CD14-positive monocyte (primary cell): ENCODE data around the gene INSR. TPM values are rescaled to one million over a fixed set of nuclear protein-coding genes. Genes with fewer than 3 reads are reported as not detected.

Source experiments
- DNase-seq, 3 donors: peaks; one replicate each; pipeline ENCODE4 v3.0.0-alpha.2; 2011 to 2022
- H2AFZ ChIP-seq: 2 replicates; pipeline ENCODE4 v1.6.0; 2012; ENCODE audit warnings: mild to moderate bottlenecking, low read depth, low read length, inconsistent platforms; ENCODE audit not compliant: insufficient read depth, poor library complexity, severe bottlenecking
- H3K27ac ChIP-seq, 2 donors: 1 replicate in 1 of 2; 2 replicates in 1 of 2; pipeline ENCODE4 v1.5.1; 2012 to 2013; ENCODE audit warnings: low read length in 2 of 2, control low read depth in 1 of 2, inconsistent platforms in 1 of 2, low read depth in 1 of 2, mild to moderate bottlenecking in 1 of 2
- H3K27me3 ChIP-seq, 2 donors: one replicate each; pipeline versions ENCODE4 v1.6.0 to v1.6.1; 2011 to 2013; ENCODE audit warnings: low read length in 2 of 2; ENCODE audit not compliant: control insufficient read depth in 2 of 2, insufficient read depth in 2 of 2
- H3K36me3 ChIP-seq, 2 donors: replicated peaks in 1 of 2; 1 replicate in 1 of 2; 2 replicates in 1 of 2; pipeline versions ENCODE4 v1.5.1 to v1.6.1; 2012 to 2013; ENCODE audit warnings: low read length in 2 of 2, control low read depth in 1 of 2, inconsistent platforms in 1 of 2, mild to moderate bottlenecking in 1 of 2; ENCODE audit not compliant: insufficient read depth in 2 of 2, control insufficient read depth in 1 of 2
- H3K4me1 ChIP-seq, 2 donors: 1 replicate in 1 of 2; 2 replicates in 1 of 2; pipeline versions ENCODE4 v1.5.1 to v1.6.1; 2012 to 2013; ENCODE audit warnings: low read length in 2 of 2, control low read depth in 1 of 2, inconsistent platforms in 1 of 2, mild to moderate bottlenecking in 1 of 2, moderate library complexity in 1 of 2; ENCODE audit not compliant: insufficient read depth in 2 of 2, control insufficient read depth in 1 of 2
- H3K4me2 ChIP-seq: replicated peaks from 2 replicates; pipeline ENCODE3; 2012; ENCODE audit warnings: low read length, moderate library complexity, mild to moderate bottlenecking; ENCODE audit not compliant: poor library complexity, severe bottlenecking; ENCODE audit errors: extremely low read depth
- H3K4me3 ChIP-seq, 3 experiments: fragments of 200-600 bp in 1 of 3; sonication (generic) in 1 of 3; replicated peaks in 1 of 3; 1 replicate in 2 of 3; 2 replicates in 1 of 3; pipeline ENCODE4 v1.5.1; 2011 to 2013; ENCODE audit warnings: low read length in 3 of 3, mild to moderate bottlenecking in 3 of 3, control low read depth in 2 of 3, low read depth in 2 of 3, inconsistent platforms in 1 of 3, moderate library complexity in 1 of 3
- H3K79me2 ChIP-seq: 2 replicates; pipeline ENCODE4 v1.6.0; 2012; ENCODE audit warnings: mild to moderate bottlenecking, control low read depth, inconsistent platforms, low read length, moderate library complexity; ENCODE audit not compliant: insufficient read depth
- H3K9ac ChIP-seq: 2 replicates; pipeline ENCODE4 v1.6.0; 2017; ENCODE audit warnings: low read length, mild to moderate bottlenecking; ENCODE audit not compliant: insufficient read depth, poor library complexity, severe bottlenecking
- H3K9me3 ChIP-seq, 2 donors: replicated peaks in 1 of 2; 1 replicate in 1 of 2; 2 replicates in 1 of 2; pipeline versions ENCODE4 v1.5.1 to v1.6.1; 2012 to 2013; ENCODE audit warnings: low read length in 2 of 2, control low read depth in 1 of 2; ENCODE audit not compliant: control insufficient read depth in 1 of 2, insufficient read depth in 1 of 2
- H4K20me1 ChIP-seq: 2 replicates; pipeline ENCODE4 v1.6.0; 2012; ENCODE audit warnings: mild to moderate bottlenecking, low read length, control low read depth, moderate library complexity; ENCODE audit not compliant: insufficient read depth
- H3K27ac Mint-ChIP-seq, 7 donors: one replicate each; pipeline ENCODE4 v1.8.0; 2020; ENCODE audit warnings: mild to moderate bottlenecking in 7 of 7, mixed read lengths in 7 of 7, moderate library complexity in 6 of 7, inconsistent platforms in 2 of 7
- H3K27me3 Mint-ChIP-seq, 3 donors: one replicate each; pipeline ENCODE4 v1.8.0; 2021 to 2022; ENCODE audit warnings: low read depth in 3 of 3, mild to moderate bottlenecking in 3 of 3, mixed read lengths in 3 of 3, moderate library complexity in 3 of 3, inconsistent platforms in 1 of 3
- H3K36me3 Mint-ChIP-seq, 2 donors: one replicate each; pipeline ENCODE4 v1.8.0; 2020; ENCODE audit warnings: mixed read lengths in 2 of 2, inconsistent platforms in 1 of 2, mild to moderate bottlenecking in 1 of 2
- H3K4me1 Mint-ChIP-seq: one replicate; pipeline ENCODE4 v1.8.0; 2020; ENCODE audit warnings: mild to moderate bottlenecking, mixed read lengths
- H3K4me3 Mint-ChIP-seq, 2 donors: one replicate each; pipeline ENCODE4 v1.8.0; 2020; ENCODE audit warnings: mild to moderate bottlenecking in 2 of 2, mixed read lengths in 2 of 2, moderate library complexity in 1 of 2
- H3K9me3 Mint-ChIP-seq, 7 donors: one replicate each; pipeline ENCODE4 v1.8.0; 2020 to 2022; ENCODE audit warnings: mixed read lengths in 7 of 7, mild to moderate bottlenecking in 6 of 7, moderate library complexity in 6 of 7, inconsistent platforms in 2 of 7
- WGBS: methylation state at CpG from one replicate; pipeline ENCODE4 v1.1.5; 2013; ENCODE audit warnings: missing lambda C conversion rate; ENCODE audit not compliant: insufficient coverage; 5-methylcytosine and 5-hydroxymethylcytosine counted together
- intact Hi-C, 2 donors: fragments of 100-400 bp; cut with micrococcal nuclease; formaldehyde crosslinking; loops; one replicate each; pipeline versions ENCODE4 v1.15.0 to v1.15.1; 2023
- polyA plus RNA-seq, 3 donors: library from polyadenylated mRNA; depleted of rRNA in 1 of 3; unstranded in 2 of 3; stranded (reverse) in 1 of 3; fragments of 300-500 nt in 2 of 3; fragments of >200 nt in 1 of 3; fragmentation: Illumina TruSeq in 2 of 3; gene quantifications; 1 replicate in 2 of 3; 2 replicates in 1 of 3; pipeline ENCODE4 v1.2.3, GENCODE V29; 2012 to 2021
- TF ChIP-seq, protein P1 (sequence below): fragments of 200-600 bp; IDR thresholded peaks from one replicate; pipeline ENCODE4 v1.8.0; 2022; ENCODE audit warnings: antibody characterized with exemption, mild to moderate bottlenecking

The INSR gene
- polyA plus RNA-seq, 3 donors: 2.9 to 12.4 (median 3.4) TPM

DNA sequence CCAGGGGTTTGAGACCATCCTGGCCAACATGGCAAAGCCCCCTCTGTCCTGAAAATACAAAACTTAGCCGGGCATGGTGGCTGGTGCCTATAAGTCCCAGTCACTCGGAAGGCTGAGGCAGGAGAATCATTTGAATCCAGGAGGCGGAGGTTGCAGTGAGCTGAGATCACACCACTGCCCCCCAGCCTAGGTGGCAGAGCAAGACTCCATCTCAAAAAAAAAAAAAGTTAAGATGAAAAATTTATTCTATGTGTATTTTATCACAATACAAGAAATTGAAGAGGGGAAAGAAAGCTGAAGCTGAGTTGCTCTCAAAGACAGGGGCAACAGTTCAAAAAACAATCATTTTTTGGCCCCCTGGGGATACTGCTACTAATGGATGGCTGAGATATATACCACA, 31.1 kb downstream of the INSR start:
- H3K4me1 ChIP-seq: peaks cover 16 to 35% of the 10 kb centered on the region in 2 donors
- Mint-ChIP-seq H3K9me3 (peaks cover 0 to 5% (median 0%) of the 10 kb centered on the region in 7 donors), H3K27me3 (peaks cover 0 to 2% (median 1%) of the 10 kb centered on the region in 3 donors), H3K36me3 (peaks cover 21 to 55% of the 10 kb centered on the region in 2 donors), H3K4me1 (peaks cover 36% of the 10 kb centered on the region), H3K4me3 (no peak overlapping the region), H3K27ac (no peak overlapping the region)
- H3K9ac ChIP-seq: no peak overlapping the region
- no peak overlapping the region for H3K4me3 ChIP-seq
- H3K9me3 ChIP-seq: no peaks in the 10 kb centered on the region
- 100% methylated on average over 1 of the region's 3 CpGs for WGBS
- H3K27me3 ChIP-seq: no peaks in the 10 kb centered on the region
- no peak overlapping the region for H3K27ac ChIP-seq
- H2AFZ ChIP-seq: no peak overlapping the region
- peaks cover 18% of the 10 kb centered on the region for H4K20me1 ChIP-seq
- TF ChIP-seq, protein P1, sequence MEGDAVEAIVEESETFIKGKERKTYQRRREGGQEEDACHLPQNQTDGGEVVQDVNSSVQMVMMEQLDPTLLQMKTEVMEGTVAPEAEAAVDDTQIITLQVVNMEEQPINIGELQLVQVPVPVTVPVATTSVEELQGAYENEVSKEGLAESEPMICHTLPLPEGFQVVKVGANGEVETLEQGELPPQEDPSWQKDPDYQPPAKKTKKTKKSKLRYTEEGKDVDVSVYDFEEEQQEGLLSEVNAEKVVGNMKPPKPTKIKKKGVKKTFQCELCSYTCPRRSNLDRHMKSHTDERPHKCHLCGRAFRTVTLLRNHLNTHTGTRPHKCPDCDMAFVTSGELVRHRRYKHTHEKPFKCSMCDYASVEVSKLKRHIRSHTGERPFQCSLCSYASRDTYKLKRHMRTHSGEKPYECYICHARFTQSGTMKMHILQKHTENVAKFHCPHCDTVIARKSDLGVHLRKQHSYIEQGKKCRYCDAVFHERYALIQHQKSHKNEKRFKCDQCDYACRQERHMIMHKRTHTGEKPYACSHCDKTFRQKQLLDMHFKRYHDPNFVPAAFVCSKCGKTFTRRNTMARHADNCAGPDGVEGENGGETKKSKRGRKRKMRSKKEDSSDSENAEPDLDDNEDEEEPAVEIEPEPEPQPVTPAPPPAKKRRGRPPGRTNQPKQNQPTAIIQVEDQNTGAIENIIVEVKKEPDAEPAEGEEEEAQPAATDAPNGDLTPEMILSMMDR: no peak
- H3K4me2 ChIP-seq: no peak overlapping the region
- no peak for DNase-seq
- intact Hi-C loops: no loop called here
- peaks cover 6 to 24% of the 10 kb centered on the region in 2 donors for H3K36me3 ChIP-seq
- H3K79me2 ChIP-seq: peaks cover 89% of the 10 kb centered on the region

DNA sequence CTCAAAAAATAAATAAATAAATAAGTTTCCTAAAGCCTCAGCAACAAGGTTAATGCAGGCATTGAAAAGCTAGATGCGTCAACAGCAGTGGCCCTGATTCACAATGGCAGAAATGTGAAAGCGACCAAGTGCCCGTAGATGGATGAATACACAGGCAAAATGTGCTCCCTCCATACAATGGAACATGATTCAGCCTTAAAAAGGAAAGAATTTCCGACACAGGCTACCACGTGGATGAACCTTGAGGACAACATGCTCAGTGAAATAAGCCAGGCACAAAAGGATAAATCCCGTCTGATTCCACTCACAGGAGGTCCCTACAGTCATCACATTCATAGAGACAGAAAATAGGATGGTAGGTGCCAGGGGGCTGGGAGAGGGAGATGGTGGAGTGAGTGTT, 31.7 kb downstream of the INSR start:
- 100% methylated on average over 4 of the region's 6 CpGs for WGBS
- no peak overlapping the region for H3K27ac Mint-ChIP-seq
- intact Hi-C loops: no loop called here

More for the DNA sequence above, 31.7 kb downstream of the INSR start:
- H3K36me3 Mint-ChIP-seq: peaks cover 19 to 51% of the 10 kb centered on the region in 2 donors
- no peak for DNase-seq
- Histone ChIP-seq H3K79me2 (peaks cover 89% of the 10 kb centered on the region), H3K4me1 (peaks cover 15 to 35% of the 10 kb centered on the region in 2 donors), H4K20me1 (peaks cover 18% of the 10 kb centered on the region), H3K27ac (no peak overlapping the region), H3K9ac (no peak overlapping the region), H3K36me3 (peaks cover 5 to 22% of the 10 kb centered on the region in 2 donors), H3K4me2 (no peak overlapping the region), H3K9me3 (no peaks in the 10 kb centered on the region), H3K4me3 (no peak overlapping the region), H2AFZ (no peak overlapping the region), H3K27me3 (no peaks in the 10 kb centered on the region)
- H3K4me1 Mint-ChIP-seq: peaks cover 34% of the 10 kb centered on the region
- TF ChIP-seq, protein P1: no peak
- H3K9me3 Mint-ChIP-seq: peaks cover 0 to 7% (median 0%) of the 10 kb centered on the region in 7 donors
- no peak overlapping the region for H3K4me3 Mint-ChIP-seq
- H3K27me3 Mint-ChIP-seq: peaks cover 0 to 2% (median 1%) of the 10 kb centered on the region in 3 donors
